ENCODE data around the gene CCDC124. TPM values are rescaled to one million over a fixed set of nuclear protein-coding genes. Genes with fewer than 3 reads are reported as not detected.
"Not testable (repeated sequence)": the region's sequence is repeated elsewhere in the genome, so short reads cannot be mapped to it uniquely, and the experiment has no call there.

CCDC124 gene
- 10 to 100 TPM; 50.8 to 96.8 (median 54.8) TPM for polyA plus RNA-seq (ENCODE audit: insufficient read length in 4 of 4)

- peak; percentile 81 to 87 (median 85) for DNase-seq (ENCODE audit: low read depth in 4 of 4, low spot score in 3 of 4)
Measured at GRCh38 chr19:17932485-17933338, at the start of gene CCDC124. CCDC124 (plus strand) TSS chr19:17933015; CDS start chr19:17936421, 3,406 bp downstream.

- DNase-seq (ENCODE audit: low read depth in 4 of 4, low spot score in 3 of 4) = no peak
Measured at GRCh38 chr19:17883627-17884410, 49.0 kb upstream of the CCDC124 start.

- no peak for DNase-seq (ENCODE audit: low read depth in 4 of 4, low spot score in 3 of 4)
Measured at GRCh38 chr19:17886515-17886914, 46.3 kb upstream of the CCDC124 start.

- not testable (repeated sequence) for DNase-seq (ENCODE audit: low read depth in 4 of 4, low spot score in 3 of 4)
Measured at GRCh38 chr19:17887221-17887620, 45.6 kb upstream of the CCDC124 start.

GRCh38 chr19:17888260-17888659 is 44.6 kb upstream of the CCDC124 start:
- DNase-seq (ENCODE audit: low read depth in 4 of 4, low spot score in 3 of 4) = no peak

- DNase-seq (ENCODE audit: low read depth in 4 of 4, low spot score in 3 of 4) = peak; percentile 37 to 47 (median 46)
Measured at GRCh38 chr19:17889609-17890214, 43.1 kb upstream of the CCDC124 start.

- no peak for DNase-seq (ENCODE audit: low read depth in 4 of 4, low spot score in 3 of 4)
Measured at GRCh38 chr19:17893766-17894165, 39.0 kb upstream of the CCDC124 start.

- no peak for DNase-seq (ENCODE audit: low read depth in 4 of 4, low spot score in 3 of 4)
Measured at GRCh38 chr19:17902701-17903100, 30.1 kb upstream of the CCDC124 start.

GRCh38 chr19:17908244-17908643 is 24.6 kb upstream of the CCDC124 start:
- no peak for DNase-seq (ENCODE audit: low read depth in 4 of 4, low spot score in 3 of 4)

GRCh38 chr19:17909003-17909732 is 23.6 kb upstream of the CCDC124 start:
- no peak for DNase-seq (ENCODE audit: low read depth in 4 of 4, low spot score in 3 of 4)

GRCh38 chr19:17910791-17911360 is 21.9 kb upstream of the CCDC124 start:
- DNase-seq (ENCODE audit: low read depth in 4 of 4, low spot score in 3 of 4) = no peak

- no peak for DNase-seq (ENCODE audit: low read depth in 4 of 4, low spot score in 3 of 4)
Measured at GRCh38 chr19:17915940-17916593, 16.7 kb upstream of the CCDC124 start.

GRCh38 chr19:17918151-17918550 is 14.7 kb upstream of the CCDC124 start:
- not testable (repeated sequence) for DNase-seq (ENCODE audit: low read depth in 4 of 4, low spot score in 3 of 4)

GRCh38 chr19:17919122-17919521 is 13.7 kb upstream of the CCDC124 start:
- not testable (repeated sequence) for DNase-seq (ENCODE audit: low read depth in 4 of 4, low spot score in 3 of 4)

- DNase-seq (ENCODE audit: low read depth in 4 of 4, low spot score in 3 of 4) = no peak
Measured at GRCh38 chr19:17920527-17920926, 12.3 kb upstream of the CCDC124 start.

GRCh38 chr19:17922138-17922537 is 10.7 kb upstream of the CCDC124 start:
- no peak for DNase-seq (ENCODE audit: low read depth in 4 of 4, low spot score in 3 of 4)

GRCh38 chr19:17926044-17926443 is 6.8 kb upstream of the CCDC124 start:
- DNase-seq (ENCODE audit: low read depth in 4 of 4, low spot score in 3 of 4) = no peak

GRCh38 chr19:17929056-17929455 is 3.8 kb upstream of the CCDC124 start:
- DNase-seq (ENCODE audit: low read depth in 4 of 4, low spot score in 3 of 4) = no peak

- DNase-seq (ENCODE audit: low read depth in 4 of 4, low spot score in 3 of 4) = peak in 1 of 4 donors; percentile 13
Measured at GRCh38 chr19:17931532-17932191, 1.2 kb upstream of the CCDC124 start.
